GM19324 (cell line): ENCODE data around the gene CFAP99.
"Not testable (repeated sequence)": the region's sequence is repeated elsewhere in the genome, so short reads cannot be mapped to it uniquely, and the experiment has no call there.

Experiments used
- ATAC-seq: cut with Tn5 transposase; IDR thresholded peaks from one replicate; pipeline ENCODE4 v1.9.1; 2021; ENCODE audit warnings: mild to moderate bottlenecking, moderate library complexity; ENCODE audit not compliant: unreplicated experiment, low FRiP score

The CFAP99 gene

GRCh38 chr4:2427383-2428334 is 8.9 kb downstream of the CFAP99 start:
- no peak for ATAC-seq

- no peak for ATAC-seq
These were observed 9.9 kb downstream of the CFAP99 start for GRCh38 chr4:2428496-2429213.

- ATAC-seq: not testable (repeated sequence)
These were observed 11.4 kb downstream of the CFAP99 start for GRCh38 chr4:2429945-2430757.

- no peak for ATAC-seq
These were observed 13.2 kb downstream of the CFAP99 start for GRCh38 chr4:2432004-2432403.

GRCh38 chr4:2432991-2433530 is 14.3 kb downstream of the CFAP99 start:
- ATAC-seq: no peak

- no peak for ATAC-seq
These were observed 15.0 kb downstream of the CFAP99 start for GRCh38 chr4:2433609-2434350.

- ATAC-seq: no peak
These were observed 15.7 kb downstream of the CFAP99 start for GRCh38 chr4:2434420-2434819.

- ATAC-seq: no peak
These were observed 17.5 kb downstream of the CFAP99 start for GRCh38 chr4:2436301-2436700.

GRCh38 chr4:2436761-2437474 is 18.2 kb downstream of the CFAP99 start:
- ATAC-seq: no peak

GRCh38 chr4:2437475-2438215 is 18.9 kb downstream of the CFAP99 start:
- ATAC-seq: no peak

GRCh38 chr4:2438822-2439718 is 20.3 kb downstream of the CFAP99 start:
- ATAC-seq: no peak

- ATAC-seq: peak; percentile 61
These were observed 22.8 kb downstream of the CFAP99 start for GRCh38 chr4:2441393-2442174.

GRCh38 chr4:2442175-2442993 is 23.6 kb downstream of the CFAP99 start:
- no peak for ATAC-seq

GRCh38 chr4:2443061-2443730 is 24.4 kb downstream of the CFAP99 start:
- no peak for ATAC-seq

GRCh38 chr4:2443956-2444740 is 25.4 kb downstream of the CFAP99 start:
- no peak for ATAC-seq
